NCI-H345 treated with DMSO at 0.1 percent for 48 hours (cell line): ENCODE measurements around the gene ZNF609.
A peak's percentile ranks its signal among the peaks of the same experiment; 100 is the strongest.
"Not testable (repeated sequence)": the region's sequence is repeated elsewhere in the genome, so short reads cannot be mapped to it uniquely, and the experiment has no call there.

Experiments
- DNase-seq: peaks from one replicate; lab custom pipeline; 2025; ENCODE audit not compliant: unreplicated experiment; lab: John Stamatoyannopoulos, UW

The ZNF609 gene

DNA sequence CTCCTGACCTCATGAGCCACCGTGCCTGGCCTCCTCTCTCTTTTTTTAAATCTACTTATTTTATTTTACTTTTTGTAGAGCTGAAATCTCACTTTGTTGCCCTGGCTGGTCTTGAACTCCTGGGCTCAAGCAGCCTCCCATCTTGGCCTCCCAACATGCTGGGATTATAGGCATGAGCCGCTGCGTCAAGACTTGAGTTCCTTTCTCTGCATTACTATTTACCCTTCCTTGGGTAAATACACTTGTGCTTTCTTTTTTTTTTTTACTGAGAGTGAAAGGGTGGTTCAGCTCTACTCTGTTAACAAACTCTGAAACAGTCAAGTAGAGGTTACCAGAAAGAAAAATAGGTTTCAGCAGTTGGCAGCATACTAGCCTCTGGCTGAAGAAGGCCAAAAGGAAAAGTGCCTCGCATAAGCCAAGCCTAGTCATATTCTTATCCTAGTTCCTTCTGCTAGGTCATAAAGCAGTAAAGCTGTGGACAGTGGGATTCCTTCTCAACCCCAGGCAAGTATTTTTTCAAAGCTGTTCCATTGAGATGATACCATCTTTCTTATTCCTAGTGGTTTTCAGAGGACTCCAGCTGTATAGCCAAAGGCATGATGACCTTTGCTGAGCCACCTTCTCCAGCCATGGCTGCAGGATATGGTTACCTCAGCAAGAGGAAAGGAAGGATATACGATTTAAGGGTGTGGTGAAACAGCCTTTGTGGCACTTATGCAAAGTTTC is 179.9 kb downstream of the ZNF609 start:
- no peak for DNase-seq

DNA sequence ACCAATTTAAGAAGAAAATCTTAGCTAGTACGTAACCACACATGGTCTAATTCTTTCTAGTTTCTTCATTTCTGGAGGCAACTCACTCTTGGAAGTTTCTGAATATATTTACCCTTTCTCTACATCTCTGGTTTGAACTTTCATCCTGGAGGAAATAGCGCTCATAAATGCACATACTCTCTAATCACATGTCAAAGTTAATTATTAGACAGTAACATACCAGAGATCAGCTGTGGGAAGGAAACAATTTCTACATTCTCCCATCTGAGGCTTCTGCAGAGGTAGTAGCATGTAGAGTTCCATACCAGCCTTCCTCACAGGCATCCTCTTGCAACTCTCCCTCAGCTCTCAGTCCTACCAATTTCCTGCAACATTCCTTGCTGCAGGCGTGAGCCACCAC is 182.5 kb downstream of the ZNF609 start:
- DNase-seq, result no peak

DNA sequence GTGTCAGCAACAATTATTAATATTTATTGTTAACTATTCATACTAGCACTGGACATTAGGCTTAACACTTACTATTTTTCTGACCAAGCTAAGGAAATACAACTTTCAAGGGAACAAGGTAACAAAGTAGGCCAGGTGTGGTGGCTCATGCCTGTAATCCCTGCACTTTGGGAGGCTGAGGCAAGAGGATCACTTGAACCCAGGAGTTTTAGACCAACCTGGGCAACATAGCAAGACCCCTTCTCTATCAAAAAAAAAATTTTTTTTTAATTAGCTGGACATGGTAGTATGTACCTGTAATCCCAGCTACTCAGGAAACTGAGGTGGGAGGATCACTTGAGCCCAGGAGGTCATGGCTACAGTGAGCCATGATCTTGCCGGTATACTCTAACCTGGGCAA is 183.3 kb downstream of the ZNF609 start:
- no peak for DNase-seq

DNA sequence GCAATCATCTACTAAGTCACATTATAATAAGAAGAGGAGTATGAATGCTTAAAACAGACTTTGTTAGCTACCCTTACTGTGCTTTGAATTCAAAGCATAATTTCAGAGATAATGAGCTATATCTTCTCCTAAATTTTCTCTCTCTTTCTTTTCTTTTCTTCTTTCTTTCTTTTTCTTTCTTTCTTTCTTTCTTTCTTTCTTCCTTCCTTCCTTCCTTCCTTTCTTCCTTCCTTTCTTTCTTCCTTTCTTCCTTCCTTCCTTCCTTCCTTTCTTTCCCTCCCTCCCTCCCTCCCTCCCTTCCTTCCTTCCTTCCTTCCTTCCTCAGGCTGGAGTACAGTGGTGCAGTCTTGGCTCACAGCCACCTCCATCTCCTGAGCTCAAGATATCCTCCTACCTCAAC is 184.4 kb downstream of the ZNF609 start:
- not testable (repeated sequence) for DNase-seq

DNA sequence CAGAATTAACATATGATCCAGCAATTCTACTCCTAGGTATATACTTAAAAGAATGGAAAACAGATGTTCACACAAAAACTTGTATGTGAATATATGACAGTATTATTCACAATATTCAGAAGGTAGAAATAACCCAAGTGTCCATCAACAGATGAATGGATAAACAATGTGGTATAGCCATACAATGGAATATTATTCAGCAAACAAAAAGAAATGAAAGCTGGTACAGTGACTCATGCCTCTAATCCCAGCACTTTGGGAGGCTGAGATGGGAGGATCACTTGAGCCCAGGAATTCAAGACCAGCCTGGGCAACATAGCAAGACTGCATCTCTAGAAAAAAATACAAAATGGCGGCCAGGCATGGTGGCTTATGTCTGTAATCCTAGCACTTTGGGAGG is 185.6 kb downstream of the ZNF609 start:
- no peak for DNase-seq

DNA sequence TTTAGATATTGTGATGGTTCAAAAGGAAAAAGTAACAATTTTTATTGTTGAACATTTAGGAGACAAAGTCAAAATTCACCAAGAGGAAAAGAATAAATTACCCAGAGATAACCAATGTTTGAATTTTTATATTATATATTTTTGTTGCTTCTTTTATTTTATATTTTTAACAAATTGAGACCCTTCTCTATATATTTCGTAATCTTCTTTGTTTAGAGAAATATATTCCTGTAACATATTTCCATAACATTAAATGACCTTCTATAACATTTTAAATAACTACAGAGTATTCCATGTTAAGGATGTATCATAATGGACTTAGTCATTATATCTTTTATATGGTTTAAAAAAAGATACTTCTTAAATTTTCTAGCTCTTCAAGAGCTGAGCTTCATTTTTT is 187.0 kb downstream of the ZNF609 start:
- no peak for DNase-seq

DNA sequence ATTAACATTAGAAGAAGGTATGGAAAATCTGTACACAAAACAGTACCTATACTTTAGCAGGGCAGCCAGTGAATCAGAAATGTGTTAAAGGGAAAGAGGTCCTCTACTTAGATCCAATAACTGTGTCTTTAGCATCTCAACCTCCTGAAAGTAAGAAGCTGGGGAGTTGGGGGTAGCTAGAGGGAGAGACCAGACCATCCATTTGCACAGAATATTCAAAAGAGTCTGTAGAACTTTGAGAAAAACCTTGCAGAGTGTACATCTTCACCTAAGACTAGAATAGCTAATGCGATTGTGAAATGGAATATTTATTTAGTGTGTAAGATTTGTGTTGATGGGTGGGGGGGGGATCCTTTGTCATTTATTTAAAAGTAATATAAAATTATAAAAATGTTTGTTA is 190.2 kb downstream of the ZNF609 start:
- DNase-seq, result no peak

DNA sequence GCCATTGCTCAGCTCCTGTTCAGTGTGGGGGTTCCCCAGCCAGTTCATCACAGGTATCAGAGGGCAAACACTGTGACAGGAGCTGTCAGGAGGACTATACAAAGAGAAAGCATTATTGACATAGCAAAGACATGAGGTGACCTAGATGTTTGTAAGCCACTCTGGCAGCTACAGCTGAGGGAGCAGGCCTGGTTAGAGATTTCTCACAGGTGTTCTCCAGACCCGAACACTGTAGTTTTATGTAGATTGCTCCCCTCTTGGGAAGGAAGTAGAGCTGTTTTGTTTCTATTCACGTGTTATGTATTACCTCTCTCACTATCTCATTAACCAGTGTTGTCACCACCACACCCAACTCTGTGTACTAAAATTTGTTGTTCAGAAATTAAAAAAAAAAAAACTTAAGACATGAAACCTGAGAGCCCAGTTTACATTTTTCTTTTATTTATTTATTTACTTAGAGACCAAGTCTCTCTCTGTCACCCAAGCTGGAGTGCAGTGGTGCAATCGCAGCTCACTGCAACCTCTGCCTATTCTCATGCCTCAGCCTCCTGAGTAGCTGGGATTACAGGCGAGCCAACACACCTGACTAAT is 191.3 kb downstream of the ZNF609 start:
- DNase-seq, result peak; percentile 5

DNA sequence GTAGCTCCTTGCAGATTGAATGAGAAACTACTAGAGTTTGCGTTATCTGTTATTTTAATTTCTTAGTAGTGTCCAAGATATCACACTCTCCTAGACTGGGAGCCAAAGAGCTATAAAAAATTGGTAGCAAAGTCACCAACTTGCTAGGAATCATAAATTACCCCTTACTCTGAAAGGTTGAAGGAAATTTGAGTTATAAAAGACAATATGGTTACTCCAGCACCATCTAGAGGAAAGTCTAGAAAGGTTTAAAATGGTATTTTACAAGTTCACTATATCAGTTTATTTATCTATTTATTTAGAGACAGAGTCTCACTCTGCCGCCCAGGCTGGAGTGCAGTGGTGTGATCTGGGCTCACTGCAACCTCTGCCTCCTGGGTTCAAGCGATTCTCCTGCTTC is 193.4 kb downstream of the ZNF609 start:
- DNase-seq, result no peak

DNA sequence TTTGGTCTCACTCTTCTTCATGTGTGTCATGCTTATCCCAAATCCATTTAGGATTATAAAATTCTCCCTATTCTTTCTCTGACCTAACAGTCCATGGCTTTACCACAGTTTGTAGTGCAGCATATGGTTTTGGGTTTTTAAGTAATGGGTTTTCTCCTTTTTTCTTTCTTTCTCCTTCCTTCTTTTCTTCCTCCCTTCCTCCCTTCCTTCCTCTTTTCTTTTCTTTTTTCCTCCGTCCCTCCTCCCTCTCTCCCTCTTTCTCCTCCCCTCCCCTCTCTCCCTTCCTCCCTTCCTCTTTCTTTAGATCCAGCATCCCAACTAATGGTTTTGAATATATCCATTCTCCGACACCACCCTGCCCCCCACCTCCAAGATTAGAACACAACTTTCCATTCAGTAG is 196.1 kb downstream of the ZNF609 start:
- DNase-seq, result no peak

DNA sequence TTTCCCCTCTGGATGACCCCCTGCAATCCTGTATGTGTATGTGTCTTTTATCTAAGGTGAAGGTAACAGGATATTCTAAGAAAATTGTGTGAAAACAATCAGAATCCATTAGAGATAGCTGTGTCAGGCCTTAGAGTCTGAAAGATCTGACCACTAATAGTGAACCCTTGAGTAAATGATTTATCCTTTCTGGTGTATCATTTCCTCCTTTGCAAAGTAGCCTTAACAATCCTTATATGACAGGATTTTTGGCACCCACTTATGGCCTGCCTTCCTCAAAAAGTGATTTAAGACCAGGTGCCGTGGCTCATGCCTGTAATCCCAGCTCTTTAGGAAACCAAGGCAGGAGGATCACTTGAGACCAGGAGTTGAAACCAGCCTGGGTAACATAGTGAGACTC is 204.8 kb downstream of the ZNF609 start:
- no peak for DNase-seq

DNA sequence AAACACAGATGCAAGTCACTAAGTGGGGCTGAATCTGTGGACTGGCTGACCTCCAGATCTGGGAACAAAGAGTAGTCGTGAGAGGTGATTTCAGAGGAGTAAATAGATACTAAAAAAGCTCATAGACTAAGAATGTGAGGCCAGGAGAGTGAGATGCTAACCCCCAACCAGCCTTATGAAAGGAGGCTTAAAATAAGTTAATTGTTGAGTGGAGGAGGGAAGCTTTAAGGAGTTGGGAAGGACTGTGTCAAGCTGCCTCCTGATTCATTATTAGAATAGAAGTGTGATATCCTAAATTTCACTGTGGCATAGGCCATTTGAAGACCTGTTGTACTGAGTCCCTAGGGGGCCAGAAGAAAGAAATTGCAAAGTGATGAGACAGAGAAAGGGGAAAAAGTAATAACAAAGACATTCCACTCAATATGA is 207.4 kb downstream of the ZNF609 start:
- DNase-seq, result no peak

DNA sequence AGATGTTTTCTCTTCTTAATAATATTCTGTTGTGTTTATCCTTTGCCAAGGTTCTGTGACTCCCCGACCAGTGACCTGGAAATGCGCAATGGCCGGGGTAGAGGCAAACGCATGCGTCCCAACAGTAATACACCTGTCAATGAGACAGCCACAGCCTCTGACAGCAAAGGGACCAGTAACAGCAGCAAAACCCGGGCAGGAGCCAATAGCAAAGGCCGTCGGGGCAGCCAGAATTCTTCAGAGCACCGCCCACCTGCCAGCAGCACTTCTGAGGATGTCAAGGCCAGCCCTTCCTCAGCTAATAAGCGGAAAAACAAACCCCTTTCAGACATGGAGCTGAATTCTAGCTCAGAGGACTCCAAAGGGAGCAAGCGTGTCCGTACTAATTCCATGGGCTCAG is 213.5 kb downstream of the ZNF609 start:
- DNase-seq, result no peak

DNA sequence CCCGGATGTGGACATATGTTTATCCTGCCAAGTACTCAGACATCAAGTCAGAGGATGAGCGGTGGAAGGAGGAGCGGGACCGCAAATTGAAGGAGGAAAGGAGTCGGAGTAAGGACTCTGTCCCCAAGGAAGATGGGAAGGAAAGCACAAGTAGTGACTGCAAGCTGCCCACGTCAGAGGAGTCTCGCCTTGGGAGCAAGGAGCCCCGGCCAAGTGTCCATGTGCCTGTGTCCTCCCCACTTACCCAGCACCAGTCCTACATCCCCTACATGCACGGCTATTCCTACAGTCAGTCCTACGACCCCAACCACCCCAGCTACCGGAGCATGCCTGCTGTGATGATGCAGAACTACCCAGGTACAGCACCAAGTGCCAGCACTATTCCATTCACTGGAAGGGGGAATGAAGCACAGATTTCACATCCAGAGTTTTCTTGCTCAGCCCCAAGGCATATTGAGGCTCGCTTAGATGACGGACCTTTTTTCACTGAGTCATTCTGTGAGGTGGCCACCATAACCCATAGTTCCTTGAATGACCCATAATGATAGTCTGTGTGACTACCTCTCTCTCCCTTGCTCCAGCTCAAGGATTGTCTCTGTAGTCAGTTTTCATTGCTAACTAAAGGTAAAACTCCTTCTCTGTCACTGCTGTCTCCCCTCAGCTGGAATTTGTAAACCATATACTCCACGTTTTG is 217.9 kb downstream of the ZNF609 start:
- no peak for DNase-seq

DNA sequence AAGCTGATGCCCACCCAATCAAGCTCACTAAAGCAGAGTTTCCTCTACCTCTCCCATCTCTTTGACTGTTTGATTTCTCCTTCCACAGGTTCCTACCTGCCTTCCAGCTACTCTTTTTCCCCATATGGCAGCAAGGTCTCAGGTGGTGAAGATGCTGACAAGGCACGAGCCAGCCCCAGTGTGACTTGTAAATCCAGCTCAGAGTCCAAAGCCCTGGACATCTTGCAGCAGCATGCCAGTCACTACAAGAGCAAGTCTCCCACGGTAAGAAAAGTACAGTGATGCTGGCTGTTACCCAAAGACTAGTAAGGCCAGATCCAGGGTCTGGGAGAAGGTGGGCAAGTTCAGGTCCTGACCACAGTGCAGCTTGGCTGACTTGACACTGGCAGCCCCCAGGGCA is 219.7 kb downstream of the ZNF609 start:
- no peak for DNase-seq

DNA sequence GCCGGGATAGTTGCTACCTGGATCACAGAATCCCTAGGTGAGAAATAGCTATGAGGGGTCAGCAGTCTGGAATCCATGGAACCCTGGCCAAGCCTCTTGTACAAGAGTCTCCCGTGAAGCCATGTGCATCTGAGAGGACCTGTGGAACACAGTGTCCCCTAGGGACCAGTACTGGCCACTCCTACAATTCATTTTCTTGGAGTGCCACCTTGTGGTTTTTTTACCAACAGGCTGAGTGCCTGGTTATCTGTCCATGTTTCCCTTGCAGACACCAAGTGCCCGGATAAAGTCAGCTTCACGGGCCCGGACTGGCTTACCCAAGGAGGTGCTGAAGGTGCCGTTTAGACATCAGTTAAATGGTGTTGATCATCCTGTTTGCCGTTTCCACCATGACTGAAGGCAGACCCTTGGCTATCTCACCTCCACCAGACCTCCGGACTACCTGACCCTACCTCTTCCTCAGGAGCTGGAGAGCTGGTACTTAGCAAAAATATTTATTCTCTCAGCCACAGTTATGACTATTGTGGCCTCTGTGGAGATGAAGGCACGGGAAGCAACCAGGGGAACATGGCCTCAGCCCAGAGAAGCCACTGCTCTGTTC is 221.1 kb downstream of the ZNF609 start:
- peak; percentile 14 for DNase-seq

DNA sequence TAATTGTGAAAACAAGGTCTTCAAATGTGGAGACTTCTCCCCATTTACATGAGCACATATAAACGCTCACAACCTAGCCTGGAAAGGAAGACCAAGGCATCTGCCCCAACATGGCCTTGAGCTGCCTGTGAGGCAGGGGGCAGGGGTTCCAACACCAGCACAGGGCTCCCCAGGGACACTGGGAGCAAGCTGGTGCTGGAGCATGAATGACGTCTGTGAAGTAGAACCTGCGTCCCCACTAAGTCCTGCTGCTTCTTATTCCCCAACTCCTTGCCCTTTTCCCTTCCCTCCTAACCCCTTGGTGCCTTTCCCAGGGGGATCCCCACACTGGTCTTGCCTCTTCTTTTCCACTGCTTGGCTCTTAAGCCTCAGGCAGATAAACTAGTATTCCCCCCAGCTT is 221.9 kb downstream of the ZNF609 start:
- no peak for DNase-seq

DNA sequence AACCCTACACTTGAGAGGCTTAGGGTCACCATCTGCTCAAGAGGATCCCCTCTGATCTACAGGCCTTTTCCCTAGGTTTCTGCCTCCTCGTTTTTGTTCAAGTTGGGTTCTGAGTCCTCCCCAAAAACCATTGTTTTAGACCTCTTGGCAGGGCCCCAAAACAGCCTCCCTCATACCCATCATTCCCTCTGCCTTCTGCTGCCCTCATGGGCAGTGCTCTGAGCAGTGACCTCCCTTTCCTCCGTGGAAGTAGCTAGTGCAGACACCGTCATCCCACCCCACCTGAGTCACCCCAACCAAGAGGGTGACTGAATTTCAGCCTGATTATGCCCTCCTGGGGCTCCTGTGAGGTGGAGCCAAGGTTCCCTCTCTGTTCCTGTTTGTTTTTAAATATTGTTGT is 223.0 kb downstream of the ZNF609 start:
- DNase-seq, result no peak

DNA sequence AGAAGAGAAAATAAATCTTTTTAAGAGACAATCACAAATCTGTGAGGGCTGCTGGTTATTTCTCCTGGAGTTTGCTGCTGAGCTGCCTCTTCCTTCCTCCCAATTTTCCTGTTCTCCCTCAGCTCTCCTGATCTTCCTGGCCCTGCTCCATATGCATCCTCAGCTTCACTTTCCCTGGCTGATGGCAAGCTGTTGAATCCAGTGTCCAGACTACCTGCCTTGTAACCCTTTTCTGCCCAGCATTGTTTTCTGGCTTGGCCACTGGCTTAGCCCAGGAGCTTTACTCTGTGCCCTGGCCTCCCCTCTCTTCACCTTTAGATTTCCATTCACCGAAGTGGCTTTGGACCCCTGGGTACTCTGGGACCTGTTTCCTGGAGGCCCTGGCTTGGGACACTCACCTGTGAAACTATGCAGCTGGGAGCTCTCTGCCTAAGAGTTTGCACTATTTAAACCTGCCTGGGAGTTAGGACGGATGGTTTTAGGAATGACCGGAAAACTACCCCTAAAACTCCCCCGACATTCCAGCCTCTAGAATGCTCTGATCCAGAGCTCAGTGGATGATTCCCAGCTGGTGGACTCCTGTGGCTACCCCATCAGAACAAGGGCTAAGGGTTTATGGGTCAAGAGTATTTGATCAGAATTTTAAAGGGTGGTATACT is 225.0 kb downstream of the ZNF609 start:
- DNase-seq, result no peak

DNA sequence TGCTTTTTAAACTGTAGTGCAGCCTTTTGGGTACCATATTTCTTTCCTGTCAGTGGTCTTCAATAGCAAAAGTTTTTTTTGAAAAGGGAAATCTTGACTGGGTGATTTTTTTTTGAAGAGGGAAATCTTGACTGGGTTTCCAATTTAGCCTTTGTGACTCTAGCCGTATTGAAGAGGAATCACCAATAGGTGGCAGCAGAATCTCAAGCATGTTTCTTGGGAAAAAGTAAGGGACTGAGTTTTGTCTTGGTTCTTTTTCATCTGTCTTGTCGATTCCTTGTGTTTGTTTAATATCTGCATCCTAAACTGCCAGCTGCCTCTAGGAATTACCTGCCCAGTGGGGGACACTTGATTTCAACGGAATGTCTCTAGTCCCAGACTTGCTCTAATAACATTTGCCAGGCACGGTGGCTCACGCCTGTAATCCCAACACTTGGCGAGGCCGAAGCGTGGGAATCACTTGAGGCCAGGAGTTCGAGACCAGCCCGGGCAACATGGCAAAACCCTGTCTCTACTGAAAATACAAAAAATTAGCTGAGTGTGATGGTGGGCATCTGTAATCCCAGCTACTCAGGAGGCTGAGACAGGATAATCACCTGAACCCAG is 225.9 kb downstream of the ZNF609 start:
- no peak for DNase-seq

DNA sequence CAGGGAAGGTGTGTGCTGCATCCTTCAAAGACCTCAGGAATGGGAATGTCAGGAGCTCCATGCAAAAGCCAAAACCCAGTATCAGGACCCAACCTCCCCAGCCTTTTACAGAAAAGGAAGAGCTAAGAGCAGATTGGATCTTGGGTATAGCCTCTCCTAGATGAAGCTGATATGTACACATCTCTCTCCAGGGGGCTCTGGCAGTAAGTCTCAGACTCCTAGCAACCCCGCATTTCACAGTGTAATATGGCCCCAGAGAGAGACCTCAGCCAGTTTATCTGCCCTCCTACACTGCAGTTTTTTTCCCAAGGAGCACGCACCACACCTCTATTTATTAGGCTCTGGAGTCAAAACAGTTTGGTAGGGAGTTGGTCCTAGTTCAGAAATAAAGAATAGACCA is 226.8 kb downstream of the ZNF609 start:
- no peak for DNase-seq
